Cerebellar nuclear complex (tissue), 1 donor: ENCODE data around the gene IFITM10.

ENCODE experiments used
- DNase-seq, 2 experiments: peaks; one replicate each; lab custom pipeline; 2025; lab: John Stamatoyannopoulos, UW

IFITM10 gene

GRCh38 chr11:1763796-1764661, 13.6 kb upstream of the IFITM10 start, which contains the start of gene CTSD:
Gene CTSD (minus strand): TSS chr11:1763927. CDS start chr11:1763859, 68 bp downstream.
- peak in 1 of 2 experiments; percentile 32 for DNase-seq

- no peak for DNase-seq
Measured at GRCh38 chr11:1763336-1763795, 13.0 kb upstream of the IFITM10 start.

GRCh38 chr11:1762537-1763302, 12.3 kb upstream of the IFITM10 start:
- no peak for DNase-seq

GRCh38 chr11:1761857-1762536, 11.6 kb upstream of the IFITM10 start:
- DNase-seq, result no peak

GRCh38 chr11:1761110-1761856, 10.9 kb upstream of the IFITM10 start:
- DNase-seq, result no peak

- no peak for DNase-seq
Measured at GRCh38 chr11:1760351-1761109, 10.1 kb upstream of the IFITM10 start.

- no peak for DNase-seq
Measured at GRCh38 chr11:1759851-1760220, 9.4 kb upstream of the IFITM10 start.

GRCh38 chr11:1759151-1759850, 8.9 kb upstream of the IFITM10 start:
- no peak for DNase-seq

- no peak for DNase-seq
Measured at GRCh38 chr11:1758611-1759150, 8.3 kb upstream of the IFITM10 start.

- no peak for DNase-seq
Measured at GRCh38 chr11:1757861-1758610, 7.6 kb upstream of the IFITM10 start.

GRCh38 chr11:1756791-1757771, 6.7 kb upstream of the IFITM10 start:
- no peak for DNase-seq

GRCh38 chr11:1755692-1756561, 5.5 kb upstream of the IFITM10 start:
- DNase-seq, result no peak

- no peak for DNase-seq
Measured at GRCh38 chr11:1755344-1755691, 4.9 kb upstream of the IFITM10 start.

- DNase-seq, result no peak
Measured at GRCh38 chr11:1754376-1755150, 4.2 kb upstream of the IFITM10 start.

- DNase-seq, result no peak
Measured at GRCh38 chr11:1753929-1754305, 3.5 kb upstream of the IFITM10 start.

- no peak for DNase-seq
Measured at GRCh38 chr11:1753229-1753928, 3.0 kb upstream of the IFITM10 start.
